MM.1S (cell line): Measurements from ENCODE around the gene PUDP.
"Not testable (repeated sequence)": the region's sequence is repeated elsewhere in the genome, so short reads cannot be mapped to it uniquely, and the experiment has no call there.

Experiments used
- DNase-seq: peaks from one replicate; pipeline ENCODE4 v3.0.0-alpha.2; 2015
- H2AFZ ChIP-seq: fragments of 300-600 bp; sonication (generic); 2 replicates; pipeline ENCODE4 v1.6.0; 2016; ENCODE audit warnings: antibody characterized with exemption, low read length
- H3F3A ChIP-seq: fragments of 300-600 bp; sonication (generic); 2 replicates; pipeline ENCODE4 v1.6.1; 2016; ENCODE audit warnings: mild to moderate bottlenecking, antibody characterized with exemption, low read length, moderate library complexity, mixed read lengths; ENCODE audit not compliant: insufficient read depth
- H3K27ac ChIP-seq: fragments of 300-600 bp; sonication (generic); 2 replicates; pipeline ENCODE4 v1.5.1; 2016; ENCODE audit warnings: mild to moderate bottlenecking, low read length
- H3K27me3 ChIP-seq: fragments of 300-600 bp; sonication (generic); replicated peaks from 2 replicates; pipeline ENCODE4 v1.6.0; 2016; ENCODE audit warnings: low read length; ENCODE audit not compliant: insufficient read depth
- H3K36me3 ChIP-seq: fragments of 300-600 bp; sonication (generic); replicated peaks from 2 replicates; pipeline ENCODE4 v1.6.1; 2016; ENCODE audit warnings: mild to moderate bottlenecking, low read length, mixed read lengths; ENCODE audit not compliant: insufficient read depth
- H3K4me1 ChIP-seq: fragments of 300-600 bp; sonication (generic); 2 replicates; pipeline ENCODE4 v1.6.1; 2016; ENCODE audit warnings: low read length, mixed read lengths
- H3K4me2 ChIP-seq: fragments of 300-600 bp; sonication (generic); 2 replicates; pipeline ENCODE4 v1.6.0; 2016; ENCODE audit warnings: low read depth, low read length
- H3K4me3 ChIP-seq: fragments of 300-600 bp; sonication (generic); 2 replicates; pipeline ENCODE4 v1.5.1; 2016; ENCODE audit warnings: low read length, mixed read lengths
- H3K79me2 ChIP-seq: fragments of 300-600 bp; sonication (generic); 2 replicates; pipeline ENCODE4 v1.6.1; 2016; ENCODE audit warnings: mixed run types, low read length, mixed read lengths
- H3K9ac ChIP-seq: fragments of 300-600 bp; sonication (generic); 2 replicates; pipeline ENCODE4 v1.6.1; 2016; ENCODE audit warnings: low read length, mixed read lengths
- H3K9me2 ChIP-seq: fragments of 300-600 bp; sonication (generic); replicated peaks from 2 replicates; pipeline ENCODE4 v1.6.1; 2016; ENCODE audit warnings: mild to moderate bottlenecking, low read length, mixed read lengths; ENCODE audit not compliant: insufficient read depth
- H3K9me3 ChIP-seq: fragments of 300-600 bp; sonication (generic); replicated peaks from 2 replicates; pipeline ENCODE4 v1.6.1; 2016; ENCODE audit warnings: mild to moderate bottlenecking, low read length, mixed read lengths; ENCODE audit not compliant: insufficient read depth
- H4K20me1 ChIP-seq: fragments of 300-600 bp; sonication (generic); 2 replicates; pipeline ENCODE4 v1.6.1; 2016; ENCODE audit warnings: mild to moderate bottlenecking, low read length, moderate library complexity, mixed read lengths; ENCODE audit not compliant: insufficient read depth
- CTCF ChIP-seq: fragments of 300-600 bp; sonication (generic); IDR thresholded peaks from 2 replicates; pipeline ENCODE4 v1.5.1; 2016; ENCODE audit warnings: antibody characterized with exemption, low read length, mixed read lengths
- EZH2 ChIP-seq: fragments of 300-600 bp; sonication (generic); optimal IDR thresholded peaks from 2 replicates; pipeline ENCODE3; 2017; ENCODE audit warnings: low read depth, mild to moderate bottlenecking, antibody characterized with exemption, low read length, mixed read lengths
- EZH2phosphoT487 ChIP-seq: fragments of 300-600 bp; sonication (generic); IDR thresholded peaks from 2 replicates; pipeline ENCODE4 v1.6.1; 2018; ENCODE audit warnings: antibody characterized with exemption, low read length

PUDP gene

DNA sequence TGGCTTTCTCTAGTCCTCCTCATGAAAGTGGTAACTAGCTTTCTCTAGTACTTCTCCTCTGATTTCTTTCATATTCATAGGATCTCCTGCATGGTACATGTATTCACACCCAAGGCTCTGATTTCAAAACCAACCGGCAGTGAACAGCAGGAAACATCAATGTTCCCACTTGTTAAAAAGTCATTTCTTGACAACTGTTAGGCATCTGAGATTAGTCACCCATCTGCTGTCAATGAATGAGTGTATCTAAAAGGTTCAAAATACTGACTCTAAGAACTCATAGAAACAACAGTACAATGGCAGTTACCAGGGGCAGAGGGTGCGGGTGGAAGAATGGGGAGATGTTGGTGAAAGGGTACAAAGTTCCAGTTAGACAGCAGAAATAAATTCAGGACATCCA lies 31.5 kb upstream of the PUDP start:
- Histone ChIP-seq H3K36me3 (no peaks in the 10 kb centered on the region), H3K9ac (no peak overlapping the region), H3F3A (no peaks in the 10 kb centered on the region), H4K20me1 (no peaks in the 10 kb centered on the region), H3K27me3 (no peaks in the 10 kb centered on the region), H3K27ac (no peak overlapping the region), H3K9me3 (no peaks in the 10 kb centered on the region), H3K4me3 (no peak overlapping the region), H3K4me2 (no peak overlapping the region), H2AFZ (no peak overlapping the region), H3K79me2 (no peaks in the 10 kb centered on the region), H3K9me2 (no peaks in the 10 kb centered on the region), H3K4me1 (no peaks in the 10 kb centered on the region)
- DNase-seq: no peak
- no peak for TF ChIP-seq EZH2

DNA sequence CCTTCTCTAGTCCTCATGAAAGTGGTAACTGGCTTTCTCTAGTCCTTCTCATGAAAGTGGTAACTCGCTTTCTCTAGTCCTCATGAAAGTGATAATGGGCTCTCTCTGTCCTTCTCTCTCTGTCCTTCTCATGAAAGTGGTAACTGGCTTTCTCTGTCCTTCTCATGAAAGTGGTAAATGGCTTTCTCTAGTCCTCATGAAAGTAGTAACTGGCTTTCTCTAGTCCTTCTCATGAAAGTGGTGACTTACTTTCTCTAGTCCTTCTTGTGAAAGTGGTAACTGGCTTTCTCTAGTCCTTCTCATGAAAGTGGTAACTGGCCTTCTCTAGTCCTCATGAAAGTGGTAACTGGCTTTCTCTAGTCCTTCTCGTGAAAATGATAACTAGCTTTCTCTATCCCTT lies 30.9 kb upstream of the PUDP start:
- not testable (repeated sequence) for H3K4me3 ChIP-seq, H3K27ac ChIP-seq, H4K20me1 ChIP-seq, H3K4me1 ChIP-seq, H3F3A ChIP-seq, H3K9me3 ChIP-seq, H3K4me2 ChIP-seq, H3K9me2 ChIP-seq, H3K79me2 ChIP-seq, DNase-seq, H3K9ac ChIP-seq, H2AFZ ChIP-seq, H3K36me3 ChIP-seq, H3K27me3 ChIP-seq

DNA sequence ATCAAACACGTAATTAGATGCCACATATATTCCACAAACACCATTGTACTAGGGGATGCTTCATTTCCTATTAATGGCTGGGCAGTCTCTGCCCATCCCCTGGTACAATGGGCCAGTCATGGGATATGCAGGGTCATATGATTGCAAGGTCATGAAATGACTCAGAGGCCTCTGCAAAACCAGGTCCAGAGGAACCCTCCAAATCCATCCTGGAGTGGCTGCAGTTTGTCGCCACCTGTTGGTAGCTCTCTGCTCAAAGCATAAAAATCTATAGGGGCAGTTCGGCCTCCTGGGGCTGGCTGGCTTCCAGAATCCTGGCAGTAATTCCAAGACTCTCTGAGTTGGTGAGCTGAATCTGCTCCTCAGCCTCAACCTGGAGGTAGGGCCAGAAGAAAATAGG lies 22.9 kb upstream of the PUDP start:
- no peak overlapping the region for H3K4me3 ChIP-seq
- no peaks in the 10 kb centered on the region for H3K4me1 ChIP-seq
- no peak overlapping the region for H3K27ac ChIP-seq
- no peak overlapping the region for H2AFZ ChIP-seq
- peak; percentile 26; the same call in 1 of the 2 replicates for TF ChIP-seq CTCF
- TF ChIP-seq EZH2: no peak
- no peak for TF ChIP-seq EZH2phosphoT487
- H3K79me2 ChIP-seq: no peaks in the 10 kb centered on the region
- H3K9me3 ChIP-seq: no peaks in the 10 kb centered on the region; the same call in 1 of the 2 replicates
- no peaks in the 10 kb centered on the region for H3K36me3 ChIP-seq
- no peak overlapping the region for H3K9ac ChIP-seq
- no peaks in the 10 kb centered on the region for H3F3A ChIP-seq
- H3K4me2 ChIP-seq: no peak overlapping the region
- no peak for DNase-seq
- H3K9me2 ChIP-seq: no peaks in the 10 kb centered on the region
- H3K27me3 ChIP-seq: no peaks in the 10 kb centered on the region
- no peaks in the 10 kb centered on the region for H4K20me1 ChIP-seq

GRCh38 chrX:7169627-7170026 lies 21.7 kb upstream of the PUDP start:
- no peak overlapping the region for H3K9ac ChIP-seq
- no peak overlapping the region for H3K4me3 ChIP-seq
- no peaks in the 10 kb centered on the region; the same call in 1 of the 2 replicates for H3K9me3 ChIP-seq
- no peak overlapping the region for H3K4me2 ChIP-seq
- H3K27ac ChIP-seq: no peak overlapping the region
- no peaks in the 10 kb centered on the region for H3K9me2 ChIP-seq
- no peaks in the 10 kb centered on the region for H3F3A ChIP-seq
- no peaks in the 10 kb centered on the region for H4K20me1 ChIP-seq
- TF ChIP-seq EZH2 (no peak), EZH2phosphoT487 (no peak), CTCF (no peak)
- no peaks in the 10 kb centered on the region for H3K79me2 ChIP-seq
- no peak for DNase-seq
- H2AFZ ChIP-seq: no peak overlapping the region
- H3K36me3 ChIP-seq: no peaks in the 10 kb centered on the region
- H3K27me3 ChIP-seq: no peaks in the 10 kb centered on the region
- no peaks in the 10 kb centered on the region for H3K4me1 ChIP-seq
